HG02678 (cell line): ENCODE data around the gene LUC7L.
"Not testable (repeated sequence)": the region's sequence is repeated elsewhere in the genome, so short reads cannot be mapped to it uniquely, and the experiment has no call there.

Experiments
- ATAC-seq: cut with Tn5 transposase; IDR thresholded peaks from one replicate; pipeline ENCODE4 v1.9.1; 2021; ENCODE audit warnings: mild to moderate bottlenecking, moderate library complexity; ENCODE audit not compliant: unreplicated experiment

The LUC7L gene

DNA sequence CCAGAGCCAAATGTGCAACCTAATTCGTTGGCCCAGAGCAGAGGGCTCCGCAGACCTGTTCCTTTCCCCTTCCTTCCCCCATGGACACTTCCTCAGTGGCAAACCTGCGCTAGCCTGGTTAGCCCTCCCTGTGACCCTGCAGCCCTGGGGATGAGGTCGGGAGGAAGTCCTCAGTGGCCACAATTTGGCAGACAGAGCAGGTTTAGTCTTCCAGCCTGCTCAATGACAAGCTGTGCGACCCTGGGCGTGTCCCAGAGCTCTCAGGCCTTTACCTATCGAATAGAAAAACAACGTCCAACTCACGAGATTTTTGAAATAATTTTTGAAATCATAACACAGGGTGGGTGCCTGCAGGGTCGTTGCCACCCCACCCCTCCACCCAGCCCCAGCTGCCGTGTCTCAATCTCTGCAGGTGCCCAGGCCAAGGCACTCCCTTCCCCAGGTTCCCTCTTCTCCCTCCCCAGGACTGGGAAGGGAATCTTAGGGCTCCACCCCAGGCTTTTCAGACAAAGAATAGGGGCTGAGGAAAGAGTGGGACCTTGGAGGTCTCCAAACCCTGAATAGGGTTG, 62.0 kb downstream of the LUC7L start:
- no peak for ATAC-seq

DNA sequence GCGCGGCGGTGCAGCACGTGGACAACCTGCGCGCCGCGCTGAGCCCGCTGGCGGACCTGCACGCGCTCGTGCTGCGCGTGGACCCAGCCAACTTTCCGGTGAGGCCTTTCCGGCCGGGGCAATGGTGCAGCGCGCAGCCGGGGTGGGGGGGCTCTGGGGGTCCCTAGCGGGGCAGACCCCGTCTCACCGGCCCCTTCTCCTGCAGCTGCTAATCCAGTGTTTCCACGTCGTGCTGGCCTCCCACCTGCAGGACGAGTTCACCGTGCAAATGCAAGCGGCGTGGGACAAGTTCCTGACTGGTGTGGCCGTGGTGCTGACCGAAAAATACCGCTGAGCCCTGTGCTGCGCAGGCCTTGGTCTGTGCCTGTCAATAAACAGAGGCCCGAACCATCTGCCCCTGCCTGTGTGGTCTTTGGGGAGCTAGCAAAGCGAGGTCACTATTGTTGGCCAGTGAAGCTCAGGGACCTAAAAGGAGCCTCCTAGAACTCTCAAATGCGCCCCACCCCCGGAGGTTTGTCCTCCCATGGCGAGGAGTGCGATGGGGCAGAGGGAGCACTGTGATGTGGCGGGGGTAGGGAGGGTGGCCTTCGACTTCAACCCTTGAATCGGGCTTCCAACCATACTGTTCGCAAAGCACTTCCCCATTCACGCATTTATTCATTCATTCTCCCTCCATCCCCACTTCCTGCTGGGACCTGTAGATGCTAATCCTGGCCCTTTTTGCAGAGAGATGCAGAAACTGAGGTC, 62.7 kb downstream of the LUC7L start:
- ATAC-seq: no peak

- no peak for ATAC-seq
These were observed 63.5 kb downstream of the LUC7L start, which contains the start of gene HBM for GRCh38 chr16:165539-166374. Gene HBM (plus strand): TSS chr16:165978. CDS start chr16:165998, 20 bp downstream.

- ATAC-seq: no peak
These were observed 64.3 kb downstream of the LUC7L start for GRCh38 chr16:164827-165538.

GRCh38 chr16:164134-164823, 65.0 kb downstream of the LUC7L start:
- not testable (repeated sequence) for ATAC-seq

DNA sequence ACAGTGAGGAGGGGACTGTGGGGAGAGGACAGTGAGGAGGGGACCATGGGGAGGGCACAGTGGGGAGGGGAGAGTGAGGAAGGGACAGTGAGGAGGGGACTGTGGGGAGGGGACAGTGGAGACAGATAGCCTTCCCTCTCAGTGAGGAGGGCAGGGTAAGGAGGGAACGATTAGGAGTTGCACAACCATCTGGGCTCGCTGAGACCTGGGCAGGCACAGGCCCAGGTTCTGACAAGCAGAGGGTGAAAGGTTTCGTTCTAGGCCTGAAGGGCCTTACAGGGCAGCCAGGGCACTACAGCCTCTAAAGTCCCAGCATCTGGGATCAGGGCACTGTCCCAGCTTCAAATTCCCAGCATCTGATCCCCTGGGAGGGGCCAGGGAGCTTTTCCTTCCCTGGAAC, 65.6 kb downstream of the LUC7L start:
- not testable (repeated sequence) for ATAC-seq

GRCh38 chr16:163139-163538, 66.1 kb downstream of the LUC7L start:
- not testable (repeated sequence) for ATAC-seq

DNA sequence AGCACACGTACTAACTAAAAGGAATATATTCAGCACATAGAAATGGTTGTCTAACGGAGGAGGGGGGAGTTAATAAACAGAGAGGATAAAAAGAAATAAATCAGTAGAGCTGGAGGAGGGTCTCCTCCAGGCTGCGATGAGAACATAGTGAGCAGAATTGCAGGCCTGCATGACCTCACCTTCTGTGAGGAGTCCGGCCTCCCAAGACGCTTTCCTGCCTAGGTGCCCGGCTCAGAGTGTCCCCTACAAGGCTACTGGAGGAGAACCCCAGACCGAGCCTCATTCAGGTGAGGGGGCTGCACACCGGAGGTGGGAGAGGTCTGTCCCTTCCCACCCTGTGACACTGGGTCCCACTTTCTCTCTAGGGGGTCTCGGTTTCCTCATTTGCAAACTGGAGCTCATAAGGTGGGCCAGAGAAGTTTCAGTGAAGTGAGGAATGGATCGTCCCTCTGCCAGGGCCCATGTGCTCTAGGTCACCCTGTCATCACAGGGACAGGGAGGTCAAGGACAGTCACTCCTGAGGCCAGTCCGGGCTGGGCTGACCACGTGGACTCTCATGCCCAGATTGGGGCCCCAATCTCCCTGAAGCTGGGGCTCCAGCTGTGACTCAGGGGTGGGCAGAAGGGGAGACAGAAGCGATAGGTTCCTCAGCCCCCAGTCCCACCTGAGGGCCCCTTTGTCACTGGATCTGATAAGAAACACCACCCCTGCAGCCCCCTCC, 66.8 kb downstream of the LUC7L start:
- no peak for ATAC-seq

GRCh38 chr16:160691-161190, 68.5 kb downstream of the LUC7L start:
- ATAC-seq: no peak

GRCh38 chr16:160242-160641, 69.0 kb downstream of the LUC7L start:
- ATAC-seq: not testable (repeated sequence)

GRCh38 chr16:159136-159849, 70.0 kb downstream of the LUC7L start:
- no peak for ATAC-seq

DNA sequence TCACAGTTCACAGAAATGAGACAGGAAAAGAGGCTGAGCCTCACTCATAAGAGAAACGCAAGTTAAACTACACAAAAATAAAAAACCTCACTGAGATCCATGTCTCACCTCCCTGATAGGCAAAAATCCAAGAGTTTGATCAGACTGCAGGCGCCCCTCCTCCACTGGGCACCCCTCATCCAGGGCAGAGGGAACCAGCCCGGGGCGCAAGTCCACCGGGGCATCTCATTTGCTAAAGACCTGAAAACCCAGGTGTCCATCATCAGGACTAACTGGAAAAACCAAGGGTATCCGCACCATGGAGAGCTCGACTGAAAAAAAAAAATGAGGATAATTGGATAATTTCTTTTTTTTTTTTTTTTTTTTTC, 74.2 kb downstream of the LUC7L start:
- ATAC-seq: no peak

GRCh38 chr16:154217-155030, 74.8 kb downstream of the LUC7L start:
- no peak for ATAC-seq

- ATAC-seq: not testable (repeated sequence)
These were observed 75.6 kb downstream of the LUC7L start for GRCh38 chr16:153550-154216.

- not testable (repeated sequence) for ATAC-seq
These were observed 76.1 kb downstream of the LUC7L start for GRCh38 chr16:153129-153521.

DNA sequence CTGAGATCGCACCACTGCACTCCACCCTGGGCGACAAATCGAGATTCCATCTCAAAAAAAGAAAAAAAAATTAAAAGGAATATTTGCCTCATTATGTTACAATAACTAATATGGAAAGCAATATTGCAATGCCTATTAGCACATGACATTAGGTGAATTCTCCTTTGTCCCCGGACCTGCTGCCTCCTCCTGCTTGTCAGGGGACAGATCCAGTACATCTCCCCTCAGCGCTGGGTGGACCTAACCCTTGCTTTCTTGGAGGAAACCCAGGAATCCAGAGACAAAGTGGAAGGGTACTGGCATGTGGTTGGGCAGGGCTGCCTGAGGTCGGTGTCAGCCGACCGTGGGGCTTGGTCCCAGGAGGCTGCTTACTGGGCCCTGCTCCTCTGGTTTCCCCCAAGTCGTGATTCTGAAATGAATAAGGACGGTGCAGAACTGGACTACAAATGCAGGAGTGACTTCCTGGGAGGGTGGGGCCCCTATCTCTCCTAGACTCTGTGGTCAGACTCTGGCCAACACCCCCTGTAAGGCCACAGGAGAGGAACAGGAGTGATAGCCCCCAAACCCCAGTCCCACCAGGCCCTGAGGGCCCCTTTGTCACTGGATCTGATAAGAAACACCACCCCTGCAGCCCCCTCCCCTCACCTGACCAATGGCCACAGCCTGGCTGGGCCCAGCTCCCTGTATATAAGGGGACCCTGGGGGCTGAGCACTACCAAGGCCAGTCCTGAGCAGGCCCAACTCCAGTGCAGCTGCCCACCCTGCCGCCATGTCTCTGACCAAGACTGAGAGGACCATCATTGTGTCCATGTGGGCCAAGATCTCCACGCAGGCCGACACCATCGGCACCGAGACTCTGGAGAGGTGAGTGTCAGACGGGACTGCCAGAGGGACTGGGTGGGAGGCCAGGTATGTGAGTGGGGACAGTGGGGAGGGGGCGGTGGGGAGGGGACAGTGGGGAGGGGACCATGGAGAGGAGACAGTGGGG, 76.8 kb downstream of the LUC7L start, which contains the start of gene HBZ:
Gene HBZ (plus strand): TSS at position 504 of the 988 bp plus-strand sequence. CDS start 266 bp downstream, at position 770.
- no peak for ATAC-seq
